Lower leg skin (tissue), 3 donors: ENCODE data around the gene SMIM34.
"Not testable (repeated sequence)": the region's sequence is repeated elsewhere in the genome, so short reads cannot be mapped to it uniquely, and the experiment has no call there.

Experiments used
- POLR2A ChIP-seq, 2 donors: fragments of 450-650 bp; IDR thresholded peaks; one replicate each; pipeline ENCODE4 v1.6.1; 2016 to 2017; ENCODE audit warnings: antibody characterized with exemption in 2 of 2, mild to moderate bottlenecking in 1 of 2, moderate library complexity in 1 of 2
- TF ChIP-seq, protein P1 (sequence below), 3 donors: fragments of 450-650 bp; IDR thresholded peaks; one replicate each; pipeline ENCODE4 v1.5.1; 2016; ENCODE audit warnings: antibody characterized with exemption in 3 of 3, mild to moderate bottlenecking in 3 of 3, moderate library complexity in 2 of 3

DNA sequence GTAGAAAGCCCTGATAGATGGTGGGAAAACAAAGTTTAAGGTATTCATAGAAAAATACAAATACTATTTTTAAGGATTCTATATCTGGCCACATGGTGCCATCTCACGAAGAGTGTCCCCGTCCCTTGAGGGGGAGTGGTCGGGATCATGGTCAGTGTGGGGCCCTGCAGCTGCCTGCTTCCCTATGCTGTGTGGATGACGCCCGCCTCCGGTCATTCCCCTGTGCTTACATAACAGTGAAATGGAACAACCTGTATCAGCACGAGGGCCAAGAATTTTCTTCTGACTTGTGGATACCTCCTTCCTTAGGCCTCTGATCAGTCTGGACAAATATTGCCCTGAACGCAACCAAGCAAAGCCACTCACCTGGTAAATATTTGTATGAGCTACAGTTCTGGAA is 3.6 kb upstream of the SMIM34 start:
- TF ChIP-seq, protein P1, sequence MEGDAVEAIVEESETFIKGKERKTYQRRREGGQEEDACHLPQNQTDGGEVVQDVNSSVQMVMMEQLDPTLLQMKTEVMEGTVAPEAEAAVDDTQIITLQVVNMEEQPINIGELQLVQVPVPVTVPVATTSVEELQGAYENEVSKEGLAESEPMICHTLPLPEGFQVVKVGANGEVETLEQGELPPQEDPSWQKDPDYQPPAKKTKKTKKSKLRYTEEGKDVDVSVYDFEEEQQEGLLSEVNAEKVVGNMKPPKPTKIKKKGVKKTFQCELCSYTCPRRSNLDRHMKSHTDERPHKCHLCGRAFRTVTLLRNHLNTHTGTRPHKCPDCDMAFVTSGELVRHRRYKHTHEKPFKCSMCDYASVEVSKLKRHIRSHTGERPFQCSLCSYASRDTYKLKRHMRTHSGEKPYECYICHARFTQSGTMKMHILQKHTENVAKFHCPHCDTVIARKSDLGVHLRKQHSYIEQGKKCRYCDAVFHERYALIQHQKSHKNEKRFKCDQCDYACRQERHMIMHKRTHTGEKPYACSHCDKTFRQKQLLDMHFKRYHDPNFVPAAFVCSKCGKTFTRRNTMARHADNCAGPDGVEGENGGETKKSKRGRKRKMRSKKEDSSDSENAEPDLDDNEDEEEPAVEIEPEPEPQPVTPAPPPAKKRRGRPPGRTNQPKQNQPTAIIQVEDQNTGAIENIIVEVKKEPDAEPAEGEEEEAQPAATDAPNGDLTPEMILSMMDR (IDR thresholded peaks at IDR 0.05): not testable (repeated sequence)
- not testable (repeated sequence) for TF ChIP-seq POLR2A (IDR thresholded peaks at IDR 0.05)
